Limb (tissue), 2 donors: Measurements from ENCODE around the gene LY86.
A peak's percentile ranks its signal among the peaks of the same experiment; 100 is the strongest.
"Not testable (repeated sequence)": the region's sequence is repeated elsewhere in the genome, so short reads cannot be mapped to it uniquely, and the experiment has no call there.

ENCODE experiments used
- DNase-seq, 2 donors: peaks; one replicate each; pipeline ENCODE4 v3.0.0-alpha.2; 2016; ENCODE audit errors: extremely low spot score in 2 of 2

LY86 gene

DNA sequence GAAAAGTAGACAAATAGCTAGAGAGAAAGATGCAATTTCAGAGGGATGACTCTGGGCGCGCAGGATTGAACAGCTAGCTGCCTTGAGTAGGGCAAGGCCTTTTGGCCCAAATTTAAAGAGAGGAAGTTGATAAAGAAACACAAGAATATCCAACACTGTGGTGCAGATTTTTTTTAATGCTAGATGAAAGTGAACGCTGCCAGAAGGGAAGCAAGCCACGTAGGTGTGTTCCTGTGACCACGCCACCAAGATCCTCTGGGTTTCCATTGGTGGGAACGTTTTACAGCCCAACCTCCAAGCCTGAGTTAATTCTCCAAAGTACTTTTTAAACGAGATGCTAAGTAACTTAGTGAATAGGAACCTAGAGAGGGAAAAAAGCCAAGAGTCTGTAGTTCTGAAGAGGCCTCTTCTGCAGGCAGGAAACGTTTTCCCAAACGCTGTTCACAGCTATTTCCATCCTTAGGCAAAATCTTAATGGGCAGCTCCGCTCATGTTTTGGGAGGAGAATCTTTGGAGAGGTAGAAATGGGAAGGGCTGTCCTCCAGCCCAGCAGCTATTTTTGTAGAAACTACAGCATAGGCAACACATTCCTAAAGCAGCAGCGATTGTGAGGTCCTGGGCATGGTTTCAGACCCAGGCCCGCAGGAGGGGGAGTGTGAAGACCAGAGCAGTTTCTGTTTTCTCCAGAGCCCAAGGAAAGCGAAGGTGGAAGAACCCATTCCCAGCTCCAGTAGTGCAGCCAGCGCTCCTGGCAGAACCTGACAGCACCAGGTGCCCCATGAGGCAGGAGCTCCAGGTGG lies 8.2 kb downstream of the LY86 start:
- peak in 1 of 2 donors; percentile 70 for DNase-seq

GRCh38 chr6:6597682-6598081 lies 9.2 kb downstream of the LY86 start:
- no peak for DNase-seq

GRCh38 chr6:6599468-6599873 lies 11.0 kb downstream of the LY86 start:
- no peak for DNase-seq

GRCh38 chr6:6600875-6601274 lies 12.4 kb downstream of the LY86 start:
- no peak for DNase-seq

- DNase-seq: no peak
Measured at GRCh38 chr6:6602262-6602661, 13.7 kb downstream of the LY86 start.

DNA sequence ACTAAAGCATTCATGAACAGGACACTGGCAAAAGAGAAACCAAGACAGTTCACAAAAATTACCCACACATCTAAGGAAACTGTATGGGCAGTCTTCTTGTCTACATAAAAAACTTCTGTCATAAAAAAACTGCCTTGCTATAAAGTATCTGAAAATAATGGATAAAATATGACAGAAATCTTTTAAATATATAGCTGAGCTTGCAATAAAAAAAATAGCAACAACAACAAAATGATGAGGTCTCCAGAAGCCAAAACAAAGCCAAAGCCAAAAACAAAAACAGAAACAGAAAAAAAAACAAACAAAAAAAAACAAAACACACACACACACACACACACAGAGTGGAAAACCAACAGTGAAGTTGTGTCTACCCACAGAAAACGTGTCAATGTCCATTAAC lies 14.8 kb downstream of the LY86 start:
- no peak for DNase-seq

- no peak for DNase-seq
Measured at GRCh38 chr6:6604015-6604414, 15.5 kb downstream of the LY86 start.

GRCh38 chr6:6604566-6604965 lies 16.0 kb downstream of the LY86 start:
- no peak for DNase-seq

DNA sequence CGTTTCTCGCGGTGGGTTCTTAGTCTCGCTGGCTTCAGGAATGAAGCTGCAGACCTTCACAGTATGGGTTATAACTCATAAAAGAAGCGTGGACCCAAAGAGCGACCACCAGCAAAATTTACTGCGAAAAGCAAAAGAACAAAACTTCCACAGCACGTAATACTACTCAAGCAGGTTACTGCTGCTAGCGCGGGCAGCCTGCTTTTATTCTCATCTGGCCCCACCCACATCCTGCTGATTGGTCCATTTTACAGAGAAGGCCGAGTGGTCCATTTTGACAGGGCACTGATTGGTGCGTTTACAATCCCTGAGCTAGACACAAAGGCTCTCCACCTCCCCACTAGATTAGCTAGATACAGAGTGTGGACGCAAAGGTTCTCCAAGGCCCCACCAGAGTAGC lies 17.4 kb downstream of the LY86 start:
- no peak for DNase-seq

GRCh38 chr6:6606391-6607030 lies 18.0 kb downstream of the LY86 start:
- DNase-seq: not testable (repeated sequence)

DNA sequence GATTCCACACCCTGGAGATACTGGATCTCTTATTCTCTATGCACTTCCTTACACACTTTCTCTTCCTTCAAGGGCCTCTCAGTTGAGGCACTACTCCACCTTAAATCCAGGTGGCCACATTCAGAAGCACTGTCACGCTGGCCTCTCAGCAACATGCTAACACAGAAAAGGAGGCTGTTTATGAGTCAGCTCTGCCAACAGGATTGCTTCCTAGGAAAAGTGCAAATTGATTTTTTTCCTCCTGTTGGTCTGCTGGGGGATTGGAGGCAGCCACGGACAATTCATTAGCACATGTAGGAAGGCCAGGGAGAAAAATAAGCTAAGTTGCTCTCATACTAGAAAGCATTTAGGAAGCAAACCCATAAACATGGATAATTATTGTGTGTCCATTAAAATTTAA lies 20.9 kb downstream of the LY86 start:
- no peak for DNase-seq

- no peak for DNase-seq
Measured at GRCh38 chr6:6610031-6610591, 21.6 kb downstream of the LY86 start.

DNA sequence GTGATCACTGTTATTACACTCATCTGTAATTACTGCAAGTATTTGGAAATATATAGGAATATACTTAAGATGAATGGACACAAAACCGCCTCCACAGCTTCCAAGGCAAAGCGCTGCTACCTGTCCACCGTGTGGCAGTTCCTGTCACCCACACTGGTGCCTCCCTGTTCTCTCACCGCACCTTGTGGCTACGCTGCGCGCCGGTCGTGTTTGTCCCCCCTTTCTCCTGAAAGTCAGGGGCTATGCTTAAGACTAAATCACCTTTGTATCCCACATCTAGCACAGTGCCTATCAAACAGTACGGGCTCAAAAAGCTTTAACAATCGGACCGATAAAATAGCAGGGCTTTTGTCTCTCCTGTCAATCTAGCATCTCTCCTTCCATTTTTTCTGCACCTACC lies 23.0 kb downstream of the LY86 start:
- DNase-seq: no peak

DNA sequence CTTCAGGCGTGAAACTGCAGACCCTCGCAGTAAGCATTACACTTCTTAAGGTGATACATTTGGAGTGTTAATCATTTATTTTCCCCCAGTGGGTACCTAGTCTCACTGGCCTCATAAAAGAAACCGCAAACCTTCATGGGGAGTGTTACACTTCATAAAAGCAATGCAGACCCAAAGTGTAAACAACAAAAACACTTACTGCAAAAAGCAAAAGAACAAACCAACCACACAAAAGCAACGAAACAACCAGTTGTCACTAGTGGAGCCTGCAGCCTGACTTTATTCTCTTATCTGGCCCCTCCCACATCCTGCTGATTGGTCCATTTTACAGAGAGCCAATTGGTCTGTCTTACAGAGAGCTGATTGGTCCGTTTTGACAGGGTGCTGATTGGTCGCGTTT lies 23.8 kb downstream of the LY86 start:
- DNase-seq: no peak

- not testable (repeated sequence) for DNase-seq
Measured at GRCh38 chr6:6613103-6613718, 24.7 kb downstream of the LY86 start.

GRCh38 chr6:6614096-6614982 lies 25.8 kb downstream of the LY86 start:
- no peak for DNase-seq

DNA sequence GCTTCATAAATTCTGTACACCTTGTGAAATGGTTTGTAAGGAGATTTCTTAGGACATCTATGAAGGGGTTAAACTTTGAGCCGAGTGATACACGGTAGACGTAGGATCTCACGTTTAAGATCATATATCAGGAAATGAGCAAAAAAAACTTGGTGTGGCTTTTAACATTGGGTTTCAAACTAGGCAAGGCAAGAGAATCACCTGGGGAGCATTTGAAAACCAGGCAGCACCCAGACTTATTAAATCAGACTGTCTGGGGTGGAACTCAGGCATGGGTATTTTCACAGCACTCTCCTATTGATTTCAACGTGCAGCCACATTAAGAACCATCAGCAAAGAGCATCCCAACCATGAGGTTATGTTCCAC lies 26.4 kb downstream of the LY86 start:
- DNase-seq: no peak

DNA sequence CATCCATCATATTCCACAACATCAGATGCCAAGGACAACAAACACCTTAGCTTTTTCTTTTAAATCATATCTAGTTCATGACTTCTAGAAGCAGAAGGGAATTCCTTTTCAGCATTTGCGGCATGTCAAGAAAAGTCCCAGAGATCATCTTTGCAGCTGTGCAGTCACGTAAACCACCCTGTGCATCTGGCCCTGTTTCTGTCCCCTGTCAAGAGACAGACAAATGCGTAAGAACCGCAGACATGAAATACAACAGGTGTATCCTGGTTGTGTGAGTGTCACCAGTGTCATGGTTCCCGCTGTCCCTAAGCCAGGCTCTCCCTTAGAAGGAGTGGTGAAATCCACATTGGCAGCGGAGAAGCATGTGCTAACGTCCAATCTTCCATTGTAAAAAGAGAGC lies 28.1 kb downstream of the LY86 start:
- DNase-seq: no peak

DNA sequence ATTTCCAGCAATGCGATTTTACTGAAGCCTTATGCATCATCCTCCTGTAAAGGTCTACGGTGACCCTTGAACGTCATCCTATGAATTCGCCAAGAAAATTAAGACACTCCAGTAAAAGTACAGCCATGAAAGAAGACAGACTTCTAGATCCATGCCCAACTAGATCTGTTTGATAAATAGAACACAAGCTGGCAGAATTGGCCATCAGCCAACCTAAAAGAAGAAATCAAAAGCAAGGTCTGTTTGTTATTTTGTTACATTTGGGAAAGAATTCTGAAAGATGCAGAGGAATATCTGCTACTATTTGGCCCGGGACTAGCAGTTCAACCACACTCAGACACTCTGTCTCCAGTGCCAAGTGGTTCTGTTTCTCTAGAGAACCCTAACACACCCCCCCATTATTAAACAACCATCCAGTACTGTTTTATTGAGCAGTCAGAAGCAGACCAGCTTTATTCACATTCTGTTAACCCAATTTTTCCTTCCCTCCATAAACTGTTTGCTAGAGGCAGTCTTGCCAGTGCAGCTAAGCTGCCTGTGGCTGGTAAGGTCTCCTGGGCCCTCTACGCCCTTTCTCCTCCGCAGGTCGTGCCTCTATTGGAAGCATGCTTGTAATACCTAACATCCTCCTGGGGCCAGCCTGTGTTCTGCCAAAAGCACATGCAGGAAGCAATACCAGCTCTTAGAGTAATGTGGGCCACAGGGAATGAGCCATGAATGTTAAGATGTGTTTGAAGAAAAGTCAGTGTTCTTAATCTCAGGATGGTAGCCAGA lies 30.7 kb downstream of the LY86 start:
- no peak for DNase-seq

DNA sequence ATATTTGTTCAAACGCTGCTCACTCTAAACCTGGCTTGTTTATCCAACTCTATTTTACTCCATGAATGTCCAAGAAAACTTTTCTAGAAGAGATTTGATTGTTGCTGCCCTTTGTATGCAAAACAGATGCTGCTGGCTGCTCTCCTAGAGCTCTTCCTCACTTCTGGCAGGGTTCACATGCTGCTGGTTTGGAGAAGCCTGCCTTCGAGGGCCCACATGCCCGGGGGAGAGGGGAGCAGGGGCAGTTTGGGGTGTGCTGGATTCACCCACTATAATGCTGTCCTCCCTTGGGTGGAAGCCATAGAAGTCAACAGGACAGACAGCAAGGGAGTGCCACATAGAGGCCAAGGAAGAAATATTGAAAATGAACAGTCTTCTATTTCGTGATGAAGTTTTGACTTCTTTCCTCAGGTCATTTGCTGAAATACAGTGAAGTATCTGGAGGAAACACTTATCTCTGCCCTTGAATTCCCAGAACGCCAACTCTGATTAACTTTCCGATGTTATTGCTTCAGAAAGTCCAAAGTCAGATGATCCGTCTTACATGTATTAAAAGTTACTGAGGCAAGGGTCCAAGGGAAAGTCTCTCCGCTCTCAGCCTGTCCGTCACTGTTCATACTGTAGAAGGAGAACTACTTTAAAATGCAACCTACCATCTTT lies 32.4 kb downstream of the LY86 start:
- DNase-seq: no peak
